Cortex of kidney (tissue), 1 donor: ENCODE measurements around the gene OR5K4.
"Not testable (repeated sequence)": the region's sequence is repeated elsewhere in the genome, so short reads cannot be mapped to it uniquely, and the experiment has no call there.

Experiments used
- DNase-seq: peaks from one replicate; lab custom pipeline; 2025; lab: John Stamatoyannopoulos, UW

The OR5K4 gene

DNA sequence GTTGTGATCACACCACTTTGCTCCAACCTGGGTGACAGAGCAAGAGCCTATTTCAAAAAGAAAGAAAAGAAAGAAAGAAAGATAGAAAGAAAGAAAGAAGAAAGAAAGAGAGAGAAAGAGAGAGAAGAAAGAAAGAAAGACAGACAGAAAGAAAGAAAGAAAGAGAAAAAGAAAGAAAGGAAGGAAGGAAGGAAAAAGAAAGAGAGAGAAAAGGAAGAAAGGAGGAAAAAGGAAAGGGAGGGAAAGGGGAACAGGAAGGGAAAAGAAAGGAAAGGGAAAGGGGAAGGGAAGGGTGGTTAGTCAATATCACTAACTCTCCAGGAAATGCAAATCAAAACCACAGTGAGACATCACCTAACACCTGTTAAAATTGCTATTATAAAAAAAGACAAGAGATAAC is 18.2 kb downstream of the OR5K4 start:
- DNase-seq = no peak

DNA sequence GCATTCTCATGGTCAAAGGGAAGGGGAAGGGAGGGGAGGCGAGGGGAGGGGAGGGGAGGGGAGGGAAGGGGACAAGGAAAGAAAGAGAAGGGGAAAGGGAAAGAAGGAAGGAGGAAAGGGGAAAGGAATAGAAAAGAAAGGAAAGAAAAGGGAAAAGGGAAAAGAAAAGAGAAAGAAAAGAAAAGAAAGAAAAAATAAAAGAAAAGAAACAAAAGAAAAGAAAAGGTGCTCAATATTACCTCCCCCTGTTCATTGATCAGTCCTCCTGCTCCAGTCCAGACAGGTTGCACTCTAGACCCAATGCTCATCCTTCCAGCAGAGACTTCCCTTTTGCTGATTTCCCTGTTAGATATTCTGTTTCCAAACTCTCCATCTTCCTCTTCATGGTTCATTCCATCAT is 18.8 kb downstream of the OR5K4 start:
- no peak for DNase-seq

DNA sequence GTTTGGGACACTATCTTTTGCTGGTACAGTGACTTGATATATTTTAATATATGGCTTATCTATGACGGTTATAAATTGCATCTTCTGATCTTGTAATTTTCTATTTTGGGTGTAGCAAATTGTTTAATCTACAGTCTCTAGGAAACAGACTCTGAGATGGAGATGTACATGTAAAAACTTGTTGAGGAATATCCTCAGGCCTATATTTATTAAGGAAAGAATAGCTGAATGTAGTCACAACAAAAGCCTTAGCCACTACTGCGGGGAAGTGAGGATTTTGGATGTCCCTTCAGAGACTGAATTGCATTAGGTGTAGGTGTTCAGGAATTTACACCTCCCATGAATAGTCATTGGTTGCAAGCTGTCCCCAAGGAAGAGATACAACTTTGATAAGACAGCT is 23.0 kb downstream of the OR5K4 start:
- DNase-seq = no peak

DNA sequence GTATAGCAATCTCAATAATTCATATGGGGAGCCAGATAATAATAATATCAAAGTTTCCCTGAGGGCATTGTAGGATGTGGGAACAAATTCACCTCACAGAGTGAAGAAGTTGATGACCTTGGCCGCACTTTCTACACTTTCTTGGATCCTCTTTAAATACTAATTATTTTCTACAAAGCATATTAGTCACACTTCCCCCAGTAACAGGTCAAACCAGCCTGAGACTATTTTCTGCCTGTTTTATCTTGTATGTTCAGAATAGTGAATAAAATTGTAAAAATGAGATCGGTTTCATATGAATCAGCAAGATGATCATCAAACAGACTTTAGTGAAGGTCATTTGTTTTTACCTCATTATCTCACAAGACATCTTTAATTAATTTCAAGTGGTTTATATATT is 34.5 kb downstream of the OR5K4 start:
- DNase-seq = no peak

DNA sequence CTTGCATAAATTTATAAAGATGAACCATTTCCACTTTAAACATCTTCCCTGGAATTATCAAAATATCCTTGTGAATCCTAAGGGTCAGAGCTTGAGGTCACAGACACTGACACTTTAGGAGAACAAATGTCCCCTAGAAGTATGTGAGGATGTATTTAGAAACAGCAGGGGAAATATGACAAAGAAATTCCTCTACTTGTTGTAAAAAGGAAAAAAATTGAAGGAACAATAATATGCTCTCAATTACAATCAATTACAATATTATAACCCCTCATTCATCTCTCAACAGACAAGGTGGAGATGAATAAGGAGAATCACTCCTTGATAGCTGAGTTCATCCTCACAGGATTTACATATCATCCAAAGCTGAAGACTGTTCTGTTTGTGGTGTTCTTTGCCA is 36.7 kb downstream of the OR5K4 start, which contains the start of gene OR5K3:
OR5K3 (plus strand) TSS at position 301 of the 400 bp plus-strand sequence; CDS start at position 301, 0 bp downstream.
- DNase-seq = no peak

DNA sequence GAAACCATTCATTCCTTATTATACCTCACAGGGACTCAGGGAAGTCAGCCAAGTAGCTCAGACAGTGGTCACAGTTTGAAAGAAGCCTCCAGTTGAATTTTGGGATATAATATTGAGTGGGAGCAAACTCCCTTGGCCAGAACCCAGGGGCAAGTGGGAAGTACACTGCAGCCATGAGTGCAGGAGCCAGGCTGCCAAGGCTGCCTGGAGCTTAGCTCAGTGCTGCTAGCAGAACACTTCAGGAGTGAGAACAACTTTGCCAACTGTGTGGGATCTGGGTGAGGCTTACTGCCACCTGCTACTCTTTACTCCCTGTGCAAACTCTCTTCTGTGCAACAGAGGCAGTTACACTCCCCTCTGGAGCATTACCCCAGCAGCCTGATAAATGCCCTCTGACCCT is 41.4 kb downstream of the OR5K4 start:
- no peak for DNase-seq

DNA sequence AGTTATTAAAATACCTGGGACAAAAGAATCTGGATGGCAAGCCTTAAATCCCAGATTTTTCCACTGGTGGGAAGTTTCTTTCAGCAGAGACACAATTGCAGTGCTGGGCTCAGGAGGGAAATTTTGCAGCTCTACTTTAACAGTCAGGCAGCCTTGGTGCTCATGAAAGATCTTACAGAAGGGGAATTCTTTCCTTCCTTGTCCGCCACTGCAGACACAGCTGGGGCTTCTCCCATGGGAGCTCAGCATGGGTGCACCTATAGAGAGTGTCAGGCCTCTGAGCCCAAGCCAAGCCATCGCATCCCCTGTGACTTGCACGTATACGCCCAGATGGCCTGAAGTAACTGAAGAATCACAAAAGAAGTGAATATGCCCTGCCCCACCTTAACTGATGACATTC is 42.8 kb downstream of the OR5K4 start:
- DNase-seq = not testable (repeated sequence)

DNA sequence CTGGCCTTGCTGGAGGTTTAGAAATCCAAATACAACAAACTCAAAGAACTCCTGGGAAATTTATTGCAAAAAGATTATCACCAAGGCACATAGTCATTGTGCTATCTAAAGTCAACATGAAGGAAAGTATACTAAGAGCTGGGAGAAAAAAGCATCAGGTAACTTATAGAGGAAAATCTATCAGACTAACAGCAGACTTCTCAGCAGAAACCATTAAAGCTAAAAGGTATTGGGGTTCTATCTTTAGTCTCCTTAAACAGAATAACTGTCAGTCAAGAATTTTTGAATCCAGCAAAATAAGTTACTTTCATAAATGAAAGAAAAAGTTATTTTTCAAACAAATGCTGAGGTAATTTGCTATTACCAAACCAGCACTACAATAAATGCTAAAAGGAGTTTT is 44.9 kb downstream of the OR5K4 start:
- DNase-seq = no peak

DNA sequence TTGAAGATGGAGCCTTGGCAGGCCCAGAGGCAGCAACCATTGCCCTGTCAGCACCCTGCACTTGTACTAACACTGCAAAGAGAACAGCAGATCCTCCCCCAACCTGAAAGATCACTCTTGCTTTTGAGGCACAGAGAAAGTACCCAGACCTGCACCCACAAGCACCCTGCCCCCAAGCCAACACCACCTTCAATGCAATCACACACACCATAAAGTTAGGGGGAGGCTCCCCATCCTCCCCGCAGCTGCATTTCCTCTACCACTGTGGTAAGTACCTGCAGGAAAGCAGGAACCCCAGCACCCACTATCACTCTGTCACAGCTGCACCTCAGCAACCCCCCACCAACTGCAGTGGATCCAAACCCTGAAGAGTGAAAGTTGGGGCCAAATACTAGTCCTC is 48.9 kb downstream of the OR5K4 start:
- no peak for DNase-seq

DNA sequence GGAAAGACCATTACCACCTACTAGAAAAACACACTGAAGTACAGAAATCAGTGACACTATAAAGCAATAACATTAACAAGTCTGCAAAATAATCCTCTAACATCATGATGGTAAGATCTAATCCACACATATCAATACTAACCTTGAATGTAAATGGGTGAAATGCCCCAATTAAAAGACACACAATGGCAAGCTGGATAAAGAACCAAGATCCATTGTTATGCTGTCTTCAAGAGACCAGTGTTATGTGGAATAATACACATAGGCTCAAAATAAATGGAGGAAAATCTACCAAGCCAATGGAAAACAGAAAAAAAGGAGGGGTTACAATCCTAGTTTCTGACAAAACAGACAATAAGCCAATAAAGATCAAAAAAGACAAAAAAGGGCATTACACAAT is 50.4 kb downstream of the OR5K4 start:
- DNase-seq = no peak
